GM19193 (cell line): Measurements from ENCODE around the gene GPR137.

Experiments
- POLR2A ChIP-seq: IDR thresholded peaks from 4 replicates; pipeline ENCODE4 v1.6.1; 2011; ENCODE audit not compliant: insufficient read depth, insufficient read length; ENCODE audit errors: extremely low read depth

Gene GPR137

GRCh38 chr11:64267207-64267945 lies 18.3 kb upstream of the GPR137 start:
- no peak for TF ChIP-seq POLR2A

- no peak for TF ChIP-seq POLR2A
Observed at GRCh38 chr11:64268025-64268892, 17.4 kb upstream of the GPR137 start.

GRCh38 chr11:64268893-64269539 lies 16.6 kb upstream of the GPR137 start:
- no peak for TF ChIP-seq POLR2A

GRCh38 chr11:64269540-64270220 lies 16.0 kb upstream of the GPR137 start:
- TF ChIP-seq POLR2A: peak; percentile 63

- TF ChIP-seq POLR2A: no peak
Observed at GRCh38 chr11:64275031-64275800, 10.4 kb upstream of the GPR137 start.

- no peak for TF ChIP-seq POLR2A
Observed at GRCh38 chr11:64275841-64276240, 9.8 kb upstream of the GPR137 start.

GRCh38 chr11:64276653-64277431 lies 8.8 kb upstream of the GPR137 start:
- TF ChIP-seq POLR2A: no peak

- no peak for TF ChIP-seq POLR2A
Observed at GRCh38 chr11:64278576-64279190, 7.0 kb upstream of the GPR137 start.

- TF ChIP-seq POLR2A: no peak
Observed at GRCh38 chr11:64281957-64282770, 3.5 kb upstream of the GPR137 start.

- no peak for TF ChIP-seq POLR2A
Observed at GRCh38 chr11:64283092-64283491, 2.6 kb upstream of the GPR137 start.

GRCh38 chr11:64284048-64284961 lies 1.3 kb upstream of the GPR137 start, which contains the start of gene BAD:
Gene BAD (minus strand): TSS chr11:64284665. CDS start chr11:64284368, 297 bp downstream.
- TF ChIP-seq POLR2A: peak; percentile 47
